Measurements from ENCODE around the gene COMMD8. TPM values are rescaled to one million over a fixed set of nuclear protein-coding genes. Genes with fewer than 3 reads are reported as not detected.
A peak's percentile ranks its signal among the peaks of the same experiment; 100 is the strongest.

COMMD8 gene
- polyA plus RNA-seq, 5 donors = 17.6 to 28.0 (median 21.1) TPM

DNA sequence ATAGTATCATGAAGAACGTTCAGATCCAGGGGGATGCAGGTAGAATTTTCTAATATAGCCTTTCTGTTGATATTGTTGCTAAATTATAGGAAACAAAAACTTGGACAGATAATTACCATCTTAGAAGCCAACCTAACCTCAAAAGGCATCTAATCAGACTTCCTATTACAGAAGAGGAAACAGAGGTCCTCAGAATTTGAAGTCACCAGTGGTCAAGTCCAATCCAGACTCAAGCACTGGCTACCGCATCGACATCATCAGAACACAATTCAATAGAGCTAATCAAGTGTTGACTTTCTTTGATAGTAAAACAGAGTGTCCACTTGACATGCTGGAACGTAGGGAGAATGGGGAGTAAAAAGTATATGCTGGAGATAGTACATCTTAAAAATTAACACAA is 11.3 kb upstream of the COMMD8 start:
- no peak for DNase-seq

DNA sequence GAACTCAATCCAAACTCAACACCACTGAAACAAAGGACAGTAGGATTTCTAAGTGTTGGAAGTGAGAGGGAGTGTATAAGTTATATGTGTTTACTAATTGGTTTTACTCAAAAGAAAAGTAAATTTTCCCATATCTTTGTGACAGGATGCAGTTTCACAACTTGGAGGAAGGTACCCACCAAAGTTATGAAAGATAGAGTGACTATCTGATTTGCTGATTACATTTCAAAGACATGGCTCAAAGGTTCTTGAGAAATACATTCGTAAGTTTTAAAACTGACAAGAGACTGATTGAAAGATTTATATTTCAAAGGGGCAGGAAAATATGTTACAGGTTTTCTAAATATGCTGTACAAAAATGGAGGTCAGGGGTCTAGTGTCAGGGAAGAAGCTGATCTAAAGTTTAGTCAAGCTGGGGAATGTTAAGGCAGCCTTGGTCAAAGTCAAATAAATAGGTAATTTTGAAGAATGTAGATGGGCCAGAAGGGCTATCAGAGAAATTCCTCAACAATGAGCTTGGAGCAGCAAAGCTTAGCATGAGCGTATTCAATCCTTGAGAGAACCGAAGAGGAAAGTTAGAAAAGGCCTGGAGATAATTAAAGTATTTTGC is 9.7 kb upstream of the COMMD8 start:
- no peak for DNase-seq

- no peak for DNase-seq
Observed at GRCh38 chr4:47471591-47471990, 8.1 kb upstream of the COMMD8 start.

- no peak for DNase-seq
Observed at GRCh38 chr4:47471064-47471463, 7.6 kb upstream of the COMMD8 start.

GRCh38 chr4:47469951-47470350 is 6.4 kb upstream of the COMMD8 start:
- DNase-seq = no peak

- DNase-seq = peak; percentile 31 to 32
Observed at GRCh38 chr4:47468706-47469365, 5.3 kb upstream of the COMMD8 start.

DNA sequence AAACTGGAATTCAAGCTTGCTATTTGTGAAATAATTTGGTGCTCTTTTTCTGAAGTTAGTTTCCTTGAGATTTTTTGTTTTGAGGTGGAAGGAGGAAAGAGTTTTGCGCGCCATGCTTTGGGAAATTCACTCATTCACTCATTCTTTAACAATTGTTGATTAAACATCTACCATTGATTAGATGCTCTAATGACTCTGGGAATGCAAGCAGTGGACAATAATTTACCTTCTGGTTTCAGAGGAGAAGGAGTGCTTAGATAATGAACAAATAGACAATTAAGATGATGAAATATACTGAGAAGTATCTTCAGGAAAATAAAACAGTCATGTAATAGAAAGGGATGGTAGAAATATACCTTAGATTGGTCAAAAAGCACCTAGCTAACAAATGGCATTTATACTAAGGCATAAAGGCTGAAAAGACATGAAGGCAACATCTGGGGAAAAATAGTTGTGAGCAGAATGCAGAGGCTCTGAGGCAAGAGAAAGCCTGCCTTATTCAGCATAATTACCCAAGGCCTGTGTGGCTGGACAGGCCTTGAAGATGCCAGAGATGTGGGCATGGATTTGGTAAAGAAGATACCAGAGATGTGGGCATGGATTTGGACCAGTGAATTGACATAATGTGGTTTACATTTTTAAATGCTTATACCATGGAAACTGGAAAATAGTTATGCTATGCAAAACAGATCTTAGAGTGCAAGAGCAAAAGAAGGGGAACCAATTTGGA is 2.7 kb upstream of the COMMD8 start:
- no peak for DNase-seq

DNA sequence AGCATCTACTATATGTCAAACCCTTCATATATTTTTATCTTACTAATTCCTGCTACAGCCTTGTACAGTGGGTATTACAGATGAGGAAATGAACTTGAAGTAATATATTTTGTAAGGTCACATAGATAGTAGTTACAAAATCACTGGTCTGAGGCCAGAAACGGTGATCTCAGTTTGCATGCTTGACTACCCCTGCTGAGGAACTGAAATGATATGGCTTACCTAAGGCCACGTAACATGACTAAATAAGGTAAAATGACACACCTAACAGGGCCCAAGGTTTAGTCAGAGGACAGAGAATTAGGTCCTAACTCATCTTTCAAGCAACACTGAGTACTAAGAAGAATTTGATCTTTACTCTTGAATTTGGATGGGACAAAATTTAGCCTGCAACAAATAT is 1.5 kb upstream of the COMMD8 start:
- DNase-seq = no peak

DNA sequence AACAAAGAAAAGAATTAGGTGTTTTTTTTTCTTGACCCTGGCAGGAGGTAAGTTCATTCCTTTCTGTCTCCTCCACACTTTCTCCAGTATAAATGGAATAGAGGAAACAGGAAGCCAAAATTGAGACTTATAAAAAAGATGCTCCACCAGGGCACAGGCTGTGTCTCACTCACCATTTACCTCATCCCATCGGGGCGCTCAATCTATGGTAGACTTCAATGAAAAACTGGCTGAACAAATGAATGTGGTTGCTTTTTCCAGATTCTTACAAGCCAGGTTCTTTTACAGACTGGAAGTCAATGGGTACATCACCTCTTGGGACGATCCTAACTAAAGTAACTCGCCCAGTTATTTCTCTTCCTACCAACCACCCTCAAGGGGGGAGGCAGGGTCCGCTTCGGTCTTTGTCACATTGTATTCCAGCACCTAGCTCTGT is 685 bp downstream of the COMMD8 start:
- DNase-seq = no peak

- no peak for DNase-seq
Observed at GRCh38 chr4:47451657-47452056, 11.8 kb downstream of the COMMD8 start.

- DNase-seq = no peak
Observed at GRCh38 chr4:47444031-47444430, 19.5 kb downstream of the COMMD8 start.

GRCh38 chr4:47442980-47443379 is 20.5 kb downstream of the COMMD8 start:
- DNase-seq = no peak

DNA sequence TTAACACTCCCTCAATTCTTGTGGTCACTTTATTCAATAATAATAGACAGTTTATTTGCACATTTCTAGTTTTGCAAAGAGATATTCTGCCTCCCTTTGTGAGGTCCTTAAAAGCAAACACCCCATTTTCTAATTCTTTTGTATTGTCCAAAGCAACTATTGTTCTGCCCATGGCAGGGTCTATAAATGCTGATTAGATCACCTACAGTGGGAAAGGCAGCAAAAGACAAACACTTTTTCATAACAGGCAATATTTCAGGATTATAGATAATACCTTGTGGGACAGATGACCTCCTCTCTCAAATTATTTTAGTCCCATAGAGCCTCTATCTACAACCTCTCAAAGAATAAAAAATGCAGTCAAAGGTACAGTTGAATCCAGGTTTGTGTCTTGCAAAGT is 28.6 kb downstream of the COMMD8 start:
- no peak for DNase-seq

GRCh38 chr4:47432749-47433148 is 30.8 kb downstream of the COMMD8 start:
- no peak for DNase-seq

- no peak for DNase-seq
Observed at GRCh38 chr4:47427935-47428334, 35.6 kb downstream of the COMMD8 start.

DNA sequence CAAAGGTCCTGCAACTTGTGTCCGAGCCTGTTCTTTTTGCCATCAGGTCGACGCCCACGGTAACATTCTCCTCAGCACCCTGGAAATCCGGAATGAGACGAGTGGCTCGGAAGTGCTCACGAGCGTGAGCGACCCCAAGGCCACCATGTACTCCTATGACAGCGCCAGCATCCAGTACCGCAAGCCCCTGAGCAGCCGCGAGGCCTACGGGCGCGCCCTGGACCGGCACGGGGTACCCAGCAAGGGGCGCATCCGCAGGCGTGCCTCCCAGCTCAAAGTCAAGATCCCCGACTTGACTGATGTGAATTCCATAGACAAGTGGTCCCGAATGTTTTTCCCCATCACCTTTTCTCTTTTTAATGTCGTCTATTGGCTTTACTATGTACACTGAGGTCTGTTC is 37.9 kb downstream of the COMMD8 start:
- DNase-seq = no peak

- DNase-seq = no peak
Observed at GRCh38 chr4:47419296-47419695, 44.2 kb downstream of the COMMD8 start.

DNA sequence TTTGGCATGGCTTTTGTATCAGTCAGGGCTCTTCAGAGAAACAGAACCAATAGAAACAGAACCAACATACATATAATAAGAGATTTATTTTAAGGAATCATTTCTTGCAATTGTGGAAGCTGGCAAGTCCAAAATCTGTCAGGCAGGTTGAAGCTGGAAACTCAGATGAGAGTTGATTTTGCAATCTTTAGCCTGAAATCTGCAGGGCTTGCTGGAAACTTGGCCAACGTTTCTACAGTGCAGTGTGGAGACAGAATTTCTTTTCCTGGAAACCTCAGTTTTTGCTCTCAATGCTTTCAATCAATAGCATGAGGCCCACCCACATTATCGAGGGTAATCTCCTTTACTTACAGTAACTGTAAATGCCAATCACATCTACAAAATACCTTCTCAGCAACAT is 45.4 kb downstream of the COMMD8 start:
- peak in 1 of 2 donors; percentile 1 for DNase-seq

DNA sequence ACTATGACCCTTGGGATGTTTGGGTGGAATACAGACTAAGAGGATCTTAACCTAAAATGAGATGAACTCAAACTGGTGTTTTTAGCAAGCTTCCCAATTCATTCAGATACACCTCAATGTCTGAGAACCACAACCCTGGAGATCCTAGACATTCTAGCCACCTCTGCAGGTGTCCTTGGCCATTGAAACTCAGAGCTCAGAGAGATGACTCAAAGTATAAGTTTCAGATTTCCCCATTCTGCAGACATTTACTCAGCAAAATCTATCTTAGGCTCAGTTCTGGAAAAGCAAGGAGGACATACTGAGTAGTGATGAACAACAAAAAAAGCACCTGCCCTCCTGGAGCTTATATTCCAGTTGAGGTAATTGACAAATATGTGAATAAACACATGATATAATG is 47.8 kb downstream of the COMMD8 start:
- no peak for DNase-seq

DNA sequence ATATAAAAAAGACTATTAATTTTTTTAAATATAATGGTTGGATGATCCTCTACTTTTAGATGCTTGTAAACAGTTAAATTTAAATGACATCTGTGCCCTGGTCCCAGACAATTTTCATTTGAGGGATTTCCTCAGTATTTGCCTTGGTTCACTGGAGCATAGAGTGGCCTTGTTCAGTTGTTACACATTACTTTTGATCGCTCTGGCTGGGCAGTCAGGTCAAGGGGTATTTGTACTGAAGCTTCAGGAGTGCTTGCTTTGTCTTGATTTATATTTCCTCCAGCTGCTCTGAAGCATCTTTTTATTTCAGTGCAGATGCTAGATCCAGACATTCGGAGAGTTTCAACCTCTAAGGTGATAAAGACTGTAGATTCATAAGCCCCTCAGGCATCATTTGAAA is 50.0 kb downstream of the COMMD8 start:
- DNase-seq = no peak

- DNase-seq = no peak
Observed at GRCh38 chr4:47410271-47410670, 53.2 kb downstream of the COMMD8 start.

- DNase-seq = no peak
Observed at GRCh38 chr4:47406408-47406807, 57.1 kb downstream of the COMMD8 start.

Data from right lung (tissue), 5 donors.